ENCODE results near the gene PAPPA2.
"Not testable (repeated sequence)": the region's sequence is repeated elsewhere in the genome, so short reads cannot be mapped to it uniquely, and the experiment has no call there.

The PAPPA2 gene

GRCh38 chr1:176462674-176463378 lies at the start of gene PAPPA2:
Gene PAPPA2, plus strand, starts transcription at chr1:176463175. Its CDS starts 93,148 bp downstream, at chr1:176556323.
- no peak for DNase-seq

GRCh38 chr1:176416777-176417176 lies 46.2 kb upstream of the PAPPA2 start:
- DNase-seq = no peak

GRCh38 chr1:176419608-176420007 lies 43.4 kb upstream of the PAPPA2 start:
- DNase-seq = not testable (repeated sequence)

GRCh38 chr1:176434234-176434633 lies 28.7 kb upstream of the PAPPA2 start:
- DNase-seq = no peak

GRCh38 chr1:176436251-176436650 lies 26.7 kb upstream of the PAPPA2 start:
- no peak for DNase-seq

- DNase-seq = no peak
Measured at GRCh38 chr1:176440176-176440575, 22.8 kb upstream of the PAPPA2 start.

GRCh38 chr1:176444286-176444685 lies 18.7 kb upstream of the PAPPA2 start:
- DNase-seq = no peak

- DNase-seq = no peak
Measured at GRCh38 chr1:176445402-176445801, 17.6 kb upstream of the PAPPA2 start.

- DNase-seq = no peak
Measured at GRCh38 chr1:176448340-176448739, 14.6 kb upstream of the PAPPA2 start.

GRCh38 chr1:176450526-176450925 lies 12.4 kb upstream of the PAPPA2 start:
- no peak for DNase-seq

- not testable (repeated sequence) for DNase-seq
Measured at GRCh38 chr1:176451741-176452140, 11.2 kb upstream of the PAPPA2 start.

GRCh38 chr1:176456795-176457194 lies 6.2 kb upstream of the PAPPA2 start:
- DNase-seq = no peak

GRCh38 chr1:176460544-176461336 lies 2.2 kb upstream of the PAPPA2 start:
- no peak for DNase-seq

- DNase-seq = no peak
Measured at GRCh38 chr1:176461576-176461975, 1.4 kb upstream of the PAPPA2 start.

GRCh38 chr1:176466514-176466913 lies 3.5 kb downstream of the PAPPA2 start:
- no peak for DNase-seq

GRCh38 chr1:176469450-176470010 lies 6.6 kb downstream of the PAPPA2 start:
- no peak for DNase-seq

GRCh38 chr1:176471338-176472121 lies 8.6 kb downstream of the PAPPA2 start:
- DNase-seq = no peak

GRCh38 chr1:176479971-176480370 lies 17.0 kb downstream of the PAPPA2 start:
- no peak for DNase-seq

- no peak for DNase-seq
Measured at GRCh38 chr1:176480750-176481149, 17.8 kb downstream of the PAPPA2 start.

GRCh38 chr1:176485083-176485482 lies 22.1 kb downstream of the PAPPA2 start:
- DNase-seq = no peak

GRCh38 chr1:176494436-176494835 lies 31.5 kb downstream of the PAPPA2 start:
- no peak for DNase-seq

GRCh38 chr1:176499671-176500070 lies 36.7 kb downstream of the PAPPA2 start:
- DNase-seq = no peak

- DNase-seq = no peak
Measured at GRCh38 chr1:176501599-176501998, 38.6 kb downstream of the PAPPA2 start.
